Hepatocyte (in vitro differentiated cells): ENCODE results near the gene DLG3.

Experiments used
- EZH2 ChIP-seq: fragments of 200-600 bp; sonication (generic); IDR thresholded peaks from 2 replicates; pipeline ENCODE4 v1.6.1; 2016; ENCODE audit warnings: antibody characterized with exemption, mild to moderate bottlenecking, borderline replicate concordance
- EZH2phosphoT487 ChIP-seq: fragments of 200-600 bp; sonication (generic); IDR thresholded peaks from one replicate; pipeline ENCODE4 v1.6.1; 2018; ENCODE audit warnings: antibody characterized with exemption, mild to moderate bottlenecking, low read depth, moderate library complexity; ENCODE audit not compliant: unreplicated experiment, severe bottlenecking
- TF ChIP-seq, protein P1 (sequence below): fragments of 200-600 bp; sonication (generic); IDR thresholded peaks from 2 replicates; pipeline ENCODE4 v1.5.1; 2016; ENCODE audit warnings: antibody characterized with exemption, mild to moderate bottlenecking; ENCODE audit not compliant: poor library complexity

DNA sequence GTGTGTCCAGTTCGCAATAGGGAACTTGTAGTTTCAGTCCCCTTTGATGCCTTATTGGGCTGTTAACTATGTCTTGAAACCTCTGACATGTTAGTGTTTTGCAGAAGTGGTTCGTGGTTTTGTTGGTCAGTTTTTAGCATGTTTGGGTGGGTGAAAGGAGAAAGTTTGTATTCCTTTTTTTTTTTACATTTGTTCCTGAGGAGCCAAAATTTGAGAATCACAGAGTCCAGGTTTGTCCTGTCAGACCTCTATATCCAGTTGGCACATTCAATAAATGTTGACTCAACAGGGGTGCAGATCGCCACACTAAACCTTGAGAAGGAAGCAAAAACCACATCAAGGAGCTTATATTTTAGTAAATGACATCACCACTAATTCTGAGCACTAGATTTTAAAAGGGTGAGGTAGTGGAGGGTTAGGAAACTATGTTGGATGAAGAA is 26.2 kb downstream of the DLG3 start:
- TF ChIP-seq, protein P1, sequence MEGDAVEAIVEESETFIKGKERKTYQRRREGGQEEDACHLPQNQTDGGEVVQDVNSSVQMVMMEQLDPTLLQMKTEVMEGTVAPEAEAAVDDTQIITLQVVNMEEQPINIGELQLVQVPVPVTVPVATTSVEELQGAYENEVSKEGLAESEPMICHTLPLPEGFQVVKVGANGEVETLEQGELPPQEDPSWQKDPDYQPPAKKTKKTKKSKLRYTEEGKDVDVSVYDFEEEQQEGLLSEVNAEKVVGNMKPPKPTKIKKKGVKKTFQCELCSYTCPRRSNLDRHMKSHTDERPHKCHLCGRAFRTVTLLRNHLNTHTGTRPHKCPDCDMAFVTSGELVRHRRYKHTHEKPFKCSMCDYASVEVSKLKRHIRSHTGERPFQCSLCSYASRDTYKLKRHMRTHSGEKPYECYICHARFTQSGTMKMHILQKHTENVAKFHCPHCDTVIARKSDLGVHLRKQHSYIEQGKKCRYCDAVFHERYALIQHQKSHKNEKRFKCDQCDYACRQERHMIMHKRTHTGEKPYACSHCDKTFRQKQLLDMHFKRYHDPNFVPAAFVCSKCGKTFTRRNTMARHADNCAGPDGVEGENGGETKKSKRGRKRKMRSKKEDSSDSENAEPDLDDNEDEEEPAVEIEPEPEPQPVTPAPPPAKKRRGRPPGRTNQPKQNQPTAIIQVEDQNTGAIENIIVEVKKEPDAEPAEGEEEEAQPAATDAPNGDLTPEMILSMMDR, result no peak
- TF ChIP-seq EZH2phosphoT487, result no peak
- TF ChIP-seq EZH2, result no peak
